NCI-H446 treated with DMSO at 0.1 percent for 48 hours (cell line): Measurements from ENCODE around the gene XDH.

ENCODE experiments used
- DNase-seq: peaks from one replicate; lab custom pipeline; 2025; lab: John Stamatoyannopoulos, UW

XDH gene

GRCh38 chr2:31414601-31415241 lies at the start of gene XDH:
XDH (minus strand) TSS chr2:31414742; CDS start chr2:31414666, 76 bp downstream.
- no peak for DNase-seq

GRCh38 chr2:31457651-31458050 lies 43.1 kb upstream of the XDH start:
- no peak for DNase-seq

- DNase-seq = no peak
Measured at GRCh38 chr2:31446848-31447247, 32.3 kb upstream of the XDH start.

GRCh38 chr2:31442376-31442775 lies 27.8 kb upstream of the XDH start:
- no peak for DNase-seq

- peak; percentile 4 for DNase-seq
Measured at GRCh38 chr2:31440764-31441163, 26.2 kb upstream of the XDH start.

- DNase-seq = no peak
Measured at GRCh38 chr2:31434911-31435310, 20.4 kb upstream of the XDH start.

- no peak for DNase-seq
Measured at GRCh38 chr2:31433541-31433940, 19.0 kb upstream of the XDH start.

- no peak for DNase-seq
Measured at GRCh38 chr2:31430439-31431165, 16.1 kb upstream of the XDH start.

GRCh38 chr2:31429759-31430438 lies 15.4 kb upstream of the XDH start:
- no peak for DNase-seq

- no peak for DNase-seq
Measured at GRCh38 chr2:31429040-31429439, 14.5 kb upstream of the XDH start.

GRCh38 chr2:31428001-31428418 lies 13.5 kb upstream of the XDH start:
- no peak for DNase-seq

- DNase-seq = peak; percentile 63
Measured at GRCh38 chr2:31426096-31426495, 11.6 kb upstream of the XDH start.

- no peak for DNase-seq
Measured at GRCh38 chr2:31421634-31422033, 7.1 kb upstream of the XDH start.

GRCh38 chr2:31420936-31421335 lies 6.4 kb upstream of the XDH start:
- DNase-seq = no peak

GRCh38 chr2:31419386-31419785 lies 4.8 kb upstream of the XDH start:
- DNase-seq = no peak

- DNase-seq = no peak
Measured at GRCh38 chr2:31415421-31415820, 879 bp upstream of the XDH start.

- no peak for DNase-seq
Measured at GRCh38 chr2:31413862-31414550, 536 bp downstream of the XDH start.

- no peak for DNase-seq
Measured at GRCh38 chr2:31413025-31413424, 1.5 kb downstream of the XDH start.

GRCh38 chr2:31411771-31412170 lies 2.8 kb downstream of the XDH start:
- DNase-seq = no peak

GRCh38 chr2:31406593-31407385 lies 7.8 kb downstream of the XDH start:
- DNase-seq = no peak

- no peak for DNase-seq
Measured at GRCh38 chr2:31404827-31405226, 9.7 kb downstream of the XDH start.

- DNase-seq = no peak
Measured at GRCh38 chr2:31404302-31404701, 10.2 kb downstream of the XDH start.
